BE2C (cell line): Measurements from ENCODE around the gene RIN3.

Experiments
- DNase-seq: peaks from one replicate; pipeline ENCODE4 v3.0.0-alpha.2; 2020
- H3K27me3 ChIP-seq: fragments of 250-450 bp; sonication (Bioruptor Pico); 2 replicates; pipeline ENCODE4 v1.5.1; 2020; ENCODE audit warnings: mild to moderate bottlenecking
- H3K36me3 ChIP-seq: fragments of 250-450 bp; sonication (Bioruptor Pico); 2 replicates; pipeline ENCODE4 v1.5.1; 2020; ENCODE audit warnings: mild to moderate bottlenecking
- H3K4me1 ChIP-seq: fragments of 250-450 bp; sonication (Bioruptor Pico); 2 replicates; pipeline ENCODE4 v1.5.1; 2020
- H3K4me3 ChIP-seq: 2 replicates; pipeline ENCODE4 v1.5.1; 2011; ENCODE audit warnings: low read depth, low read length
- H3K9me3 ChIP-seq: fragments of 250-450 bp; sonication (Bioruptor Pico); 2 replicates; pipeline ENCODE4 v1.5.1; 2020
- TF ChIP-seq, protein P1 (sequence below): IDR thresholded peaks from 2 replicates; pipeline ENCODE4 v1.5.1; 2012; ENCODE audit warnings: mild to moderate bottlenecking, low read depth, low read length

Gene RIN3

DNA sequence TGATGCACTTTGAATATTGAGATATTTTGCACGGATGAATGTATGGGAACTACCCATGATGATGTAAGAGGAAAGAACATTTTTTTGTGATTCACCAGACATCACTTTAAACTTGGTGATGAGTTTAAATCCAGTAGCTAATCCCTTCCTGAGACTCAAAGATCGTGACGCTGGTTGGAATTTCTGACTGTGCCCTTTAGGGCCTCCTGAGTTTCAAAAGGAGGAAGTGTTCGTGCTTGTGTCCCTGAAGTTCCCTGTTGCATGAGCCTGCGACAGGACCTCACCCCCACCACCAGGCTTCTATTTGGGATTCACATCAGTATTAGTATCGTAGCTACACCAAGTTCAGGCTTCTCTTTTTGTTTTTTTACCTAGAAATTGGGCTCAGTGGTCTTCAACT is 18.6 kb upstream of the RIN3 start:
- Histone ChIP-seq H3K9me3 (no peaks in the 10 kb centered on the region), H3K4me3 (no peak overlapping the region), H3K27me3 (no peaks in the 10 kb centered on the region; the same call in none of the 2 replicates), H3K4me1 (no peaks in the 10 kb centered on the region), H3K36me3 (no peaks in the 10 kb centered on the region)
- no peak for DNase-seq
- TF ChIP-seq, protein P1, sequence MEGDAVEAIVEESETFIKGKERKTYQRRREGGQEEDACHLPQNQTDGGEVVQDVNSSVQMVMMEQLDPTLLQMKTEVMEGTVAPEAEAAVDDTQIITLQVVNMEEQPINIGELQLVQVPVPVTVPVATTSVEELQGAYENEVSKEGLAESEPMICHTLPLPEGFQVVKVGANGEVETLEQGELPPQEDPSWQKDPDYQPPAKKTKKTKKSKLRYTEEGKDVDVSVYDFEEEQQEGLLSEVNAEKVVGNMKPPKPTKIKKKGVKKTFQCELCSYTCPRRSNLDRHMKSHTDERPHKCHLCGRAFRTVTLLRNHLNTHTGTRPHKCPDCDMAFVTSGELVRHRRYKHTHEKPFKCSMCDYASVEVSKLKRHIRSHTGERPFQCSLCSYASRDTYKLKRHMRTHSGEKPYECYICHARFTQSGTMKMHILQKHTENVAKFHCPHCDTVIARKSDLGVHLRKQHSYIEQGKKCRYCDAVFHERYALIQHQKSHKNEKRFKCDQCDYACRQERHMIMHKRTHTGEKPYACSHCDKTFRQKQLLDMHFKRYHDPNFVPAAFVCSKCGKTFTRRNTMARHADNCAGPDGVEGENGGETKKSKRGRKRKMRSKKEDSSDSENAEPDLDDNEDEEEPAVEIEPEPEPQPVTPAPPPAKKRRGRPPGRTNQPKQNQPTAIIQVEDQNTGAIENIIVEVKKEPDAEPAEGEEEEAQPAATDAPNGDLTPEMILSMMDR: no peak

DNA sequence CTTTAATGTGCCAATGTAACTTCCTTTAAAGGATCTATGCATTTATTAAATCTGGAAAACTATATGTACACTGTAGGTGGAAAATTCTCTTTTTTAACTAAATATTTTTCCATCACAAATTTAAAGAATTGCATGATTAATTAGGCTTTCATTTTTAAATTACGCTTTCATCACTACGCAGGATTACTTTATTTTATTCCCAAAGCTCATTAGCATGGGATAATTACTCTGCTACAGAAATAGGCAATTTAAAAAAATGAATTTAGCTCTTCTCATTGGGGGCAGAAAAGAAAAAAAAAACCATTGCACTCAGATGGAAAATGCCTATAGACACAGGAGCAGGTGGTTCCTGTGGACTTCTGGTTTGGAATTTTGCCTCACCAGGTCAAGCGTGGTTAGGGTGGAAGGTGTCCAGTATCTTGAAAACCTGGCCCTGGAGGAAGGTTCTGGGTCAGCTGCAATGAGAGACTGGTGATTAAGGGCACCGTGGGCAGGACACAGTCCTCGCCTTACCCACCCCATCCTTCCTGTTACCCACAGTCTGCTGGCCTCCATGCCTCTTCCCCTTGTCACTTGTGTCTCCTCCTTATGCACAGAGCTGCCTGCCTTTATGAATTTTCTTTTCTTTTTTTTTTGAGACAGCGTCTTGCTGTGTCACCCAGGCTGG is 17.3 kb upstream of the RIN3 start:
- H3K9me3 ChIP-seq: no peaks in the 10 kb centered on the region
- no peaks in the 10 kb centered on the region for H3K36me3 ChIP-seq
- no peaks in the 10 kb centered on the region for H3K4me1 ChIP-seq
- no peak overlapping the region for H3K4me3 ChIP-seq
- TF ChIP-seq, protein P1: no peak
- peaks cover 3% of the 10 kb centered on the region for H3K27me3 ChIP-seq
- no peak for DNase-seq

DNA sequence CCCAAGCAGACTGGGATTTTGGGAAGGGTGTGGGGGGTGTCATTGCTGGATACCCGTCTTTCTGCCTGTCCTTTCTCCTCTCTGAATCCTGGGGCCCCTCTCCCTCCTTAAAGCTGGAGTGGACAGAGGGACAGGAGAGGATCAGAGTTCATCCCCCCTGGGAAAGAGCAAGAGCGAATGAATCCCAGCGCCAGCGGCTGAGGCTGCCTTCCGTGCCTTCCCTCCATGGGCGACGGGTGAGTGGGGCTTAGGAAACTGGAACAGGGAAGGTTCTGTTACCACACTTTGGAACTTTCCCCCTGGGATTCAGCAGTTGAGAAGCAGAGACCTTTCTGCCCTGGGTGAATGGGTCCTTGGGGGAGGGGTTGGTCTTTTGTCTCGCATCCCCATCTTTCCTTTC is 16.2 kb upstream of the RIN3 start:
- no peaks in the 10 kb centered on the region for H3K36me3 ChIP-seq
- TF ChIP-seq, protein P1: no peak
- no peak overlapping the region for H3K4me3 ChIP-seq
- no peak for DNase-seq
- H3K4me1 ChIP-seq: no peaks in the 10 kb centered on the region
- no peaks in the 10 kb centered on the region; the same call in 1 of the 2 replicates for H3K9me3 ChIP-seq
- peaks cover 3% of the 10 kb centered on the region; the same call in 1 of the 2 replicates for H3K27me3 ChIP-seq

DNA sequence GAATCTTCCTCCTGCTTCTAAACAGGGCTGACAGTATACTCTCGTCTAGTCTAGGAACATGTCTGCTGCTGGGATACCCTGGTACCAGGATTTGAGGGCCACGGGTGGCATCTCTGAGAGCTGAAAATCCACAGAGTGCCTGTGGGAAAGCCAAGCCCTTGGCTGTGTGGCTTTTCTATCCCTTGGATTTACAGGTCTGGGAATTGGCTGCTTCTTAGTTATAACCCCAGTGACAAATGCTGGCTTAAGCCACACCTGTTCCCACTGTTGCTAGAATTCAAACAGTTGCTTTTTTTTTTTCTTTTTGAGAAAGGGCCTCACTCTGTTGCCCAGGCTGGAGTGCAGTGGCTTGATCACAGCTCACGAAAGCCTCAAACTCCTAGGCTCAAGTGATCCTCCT is 14.3 kb upstream of the RIN3 start:
- TF ChIP-seq, protein P1: no peak
- DNase-seq: no peak
- H3K27me3 ChIP-seq: peaks cover 3% of the 10 kb centered on the region; the same call in 1 of the 2 replicates
- no peaks in the 10 kb centered on the region for H3K4me1 ChIP-seq
- H3K9me3 ChIP-seq: no peaks in the 10 kb centered on the region; the same call in 1 of the 2 replicates
- H3K4me3 ChIP-seq: no peak overlapping the region
- no peaks in the 10 kb centered on the region for H3K36me3 ChIP-seq

DNA sequence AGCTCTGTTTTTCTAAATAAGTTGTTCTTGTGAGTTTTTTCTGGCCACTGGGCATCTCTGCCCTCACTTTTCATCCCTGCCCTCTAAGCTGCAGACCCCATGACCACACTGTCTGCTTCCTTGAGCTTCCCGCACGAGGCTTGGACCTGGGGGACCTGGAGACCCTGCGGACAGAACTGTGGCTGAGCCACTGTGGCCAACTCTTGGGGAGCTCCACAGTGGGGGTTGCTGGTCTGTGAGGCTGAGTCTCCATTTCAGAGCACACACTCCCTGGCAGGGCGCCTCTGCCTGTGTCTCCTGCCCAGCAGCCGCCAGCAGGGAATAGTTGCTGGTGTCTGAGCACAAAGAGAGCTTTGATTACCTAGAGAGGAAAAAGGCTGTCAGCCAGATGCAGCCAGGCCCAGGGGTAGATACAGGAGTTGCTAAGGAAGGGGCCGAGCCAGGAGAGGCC is 13.1 kb upstream of the RIN3 start:
- H3K4me3 ChIP-seq: no peak overlapping the region
- H3K9me3 ChIP-seq: no peaks in the 10 kb centered on the region; the same call in 1 of the 2 replicates
- peaks cover 3% of the 10 kb centered on the region; the same call in 1 of the 2 replicates for H3K27me3 ChIP-seq
- H3K4me1 ChIP-seq: no peaks in the 10 kb centered on the region
- TF ChIP-seq, protein P1: no peak
- DNase-seq: no peak
- no peaks in the 10 kb centered on the region for H3K36me3 ChIP-seq

DNA sequence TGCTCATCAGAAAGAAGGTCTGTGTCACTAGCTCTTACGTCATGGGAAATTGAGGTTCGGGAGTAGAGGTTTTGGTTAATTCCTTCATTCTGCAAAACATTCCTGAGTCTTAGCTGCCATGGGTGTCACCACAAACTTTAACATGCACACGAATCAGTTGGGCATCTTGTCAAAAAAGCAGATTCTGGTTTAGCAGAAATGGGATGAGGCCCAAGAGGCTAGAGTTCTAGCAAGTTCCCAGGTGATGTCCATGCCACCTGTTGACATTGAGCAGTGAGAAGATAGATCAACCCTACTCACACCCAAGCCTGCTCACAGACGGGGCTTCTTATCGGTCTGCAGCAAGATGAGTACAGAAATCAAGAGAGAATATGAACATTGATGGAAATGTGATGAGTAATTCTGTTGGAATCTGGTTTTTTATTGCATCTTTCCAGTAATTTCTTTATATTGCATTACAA is 11.7 kb upstream of the RIN3 start:
- no peaks in the 10 kb centered on the region for H3K4me1 ChIP-seq
- no peak overlapping the region for H3K4me3 ChIP-seq
- DNase-seq: no peak
- peaks cover 3% of the 10 kb centered on the region; the same call in 1 of the 2 replicates for H3K27me3 ChIP-seq
- H3K36me3 ChIP-seq: no peaks in the 10 kb centered on the region
- H3K9me3 ChIP-seq: no peaks in the 10 kb centered on the region; the same call in 1 of the 2 replicates
- TF ChIP-seq, protein P1: no peak
